Subcutaneous preadipocyte (primary cell): ENCODE data around the gene PLCZ1. TPM values are rescaled to one million over a fixed set of nuclear protein-coding genes. Genes with fewer than 3 reads are reported as not detected.

Source experiments
- total RNA-seq: library from RNA; depleted of rRNA; stranded (reverse); fragments of >200 nt; gene quantifications from 2 replicates; pipeline ENCODE4 v1.2.3, GENCODE V29; 2012

The PLCZ1 gene, protein sequence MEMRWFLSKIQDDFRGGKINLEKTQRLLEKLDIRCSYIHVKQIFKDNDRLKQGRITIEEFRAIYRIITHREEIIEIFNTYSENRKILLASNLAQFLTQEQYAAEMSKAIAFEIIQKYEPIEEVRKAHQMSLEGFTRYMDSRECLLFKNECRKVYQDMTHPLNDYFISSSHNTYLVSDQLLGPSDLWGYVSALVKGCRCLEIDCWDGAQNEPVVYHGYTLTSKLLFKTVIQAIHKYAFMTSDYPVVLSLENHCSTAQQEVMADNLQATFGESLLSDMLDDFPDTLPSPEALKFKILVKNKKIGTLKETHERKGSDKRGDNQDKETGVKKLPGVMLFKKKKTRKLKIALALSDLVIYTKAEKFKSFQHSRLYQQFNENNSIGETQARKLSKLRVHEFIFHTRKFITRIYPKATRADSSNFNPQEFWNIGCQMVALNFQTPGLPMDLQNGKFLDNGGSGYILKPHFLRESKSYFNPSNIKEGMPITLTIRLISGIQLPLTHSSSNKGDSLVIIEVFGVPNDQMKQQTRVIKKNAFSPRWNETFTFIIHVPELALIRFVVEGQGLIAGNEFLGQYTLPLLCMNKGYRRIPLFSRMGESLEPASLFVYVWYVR
- total RNA-seq, result 0.39 TPM in 1 of 2 replicates, not detected in the other

DNA sequence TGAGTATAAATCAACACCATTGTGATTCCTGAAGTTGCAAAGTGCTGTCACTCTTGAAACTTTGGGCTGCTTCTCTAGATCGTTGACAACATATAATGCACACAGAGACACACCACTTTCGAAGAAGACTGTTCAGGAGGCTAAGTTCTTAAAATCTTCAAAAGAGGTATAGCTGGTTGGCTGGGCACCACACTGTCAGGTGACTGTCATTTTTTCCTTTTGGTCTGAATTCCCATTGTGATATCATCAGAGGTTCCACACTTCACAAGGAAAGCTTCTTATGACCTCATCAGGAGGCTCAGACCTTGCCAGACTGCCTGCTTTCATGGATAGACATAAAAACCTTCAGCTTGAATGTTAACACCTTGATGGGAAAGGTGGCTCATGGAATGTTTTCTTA is at the start of gene PLCZ1, which contains the start of gene CAPZA3:
Gene PLCZ1, minus strand, starts transcription at position 194 of the 400 bp plus-strand sequence. CDS start 641 bp downstream, outside the sequence.
Gene CAPZA3, plus strand, starts transcription at position 301 of the 400 bp plus-strand sequence. CDS start 150 bp downstream, outside the sequence.

Other genes starting within 250 kb of the PLCZ1 start
- gene CAPZA3, start 107 bp upstream of the PLCZ1 start, total RNA-seq, result not detected in 2 replicates